ENCODE results near the gene SLC43A3. TPM values are rescaled to one million over a fixed set of nuclear protein-coding genes. Genes with fewer than 3 reads are reported as not detected.
"Not testable (repeated sequence)": the region's sequence is repeated elsewhere in the genome, so short reads cannot be mapped to it uniquely, and the experiment has no call there.

SLC43A3 gene
- total RNA-seq, 1 experiment from 2014 or later, result 127 TPM

GRCh38 chr11:57457643-57458023 lies 30.7 kb upstream of the SLC43A3 start:
- H3K27ac Mint-ChIP-seq (ENCODE audit: unreplicated experiment), result no peak overlapping the region

GRCh38 chr11:57456960-57457642 lies 30.2 kb upstream of the SLC43A3 start:
- TF ChIP-seq CTCF (IDR thresholded peaks at IDR 0.05; ENCODE audit: unreplicated experiment), result peak; percentile 96
- no peak overlapping the region for H3K27ac Mint-ChIP-seq (ENCODE audit: unreplicated experiment)
- H3K27me3 Mint-ChIP-seq (ENCODE audit: unreplicated experiment), result peaks cover 42% of the 10 kb centered on the region
- peaks cover 43% of the 10 kb centered on the region for H3K4me1 Mint-ChIP-seq (ENCODE audit: low read depth, unreplicated experiment)
- no peaks in the 10 kb centered on the region for H3K9me3 Mint-ChIP-seq (ENCODE audit: low read depth, unreplicated experiment)
- peak; percentile 88 for DNase-seq
- CTCF ChIA-PET, result interaction anchor here (0.6 to 2.7 kb wide), 7 partner anchors 17 to 184 kb away, joined by 3 to 16 read pairs (median 4); partner anchors contain the start of gene SLC43A1
- intact Hi-C loops (cut with micrococcal nuclease; ENCODE audit: unreplicated experiment), result loop anchor here (5.0 kb wide), 1 partner anchor 110 kb away; no protein-coding TSS in a partner anchor
- peaks cover 17% of the 10 kb centered on the region for H3K36me3 Mint-ChIP-seq (ENCODE audit: insufficient read depth, unreplicated experiment)
- BruUV-seq (replicated peaks), result no TSS peak
- H3K4me3 Mint-ChIP-seq (ENCODE audit: low read depth, unreplicated experiment), result peak overlapping the region; percentile 9

More at GRCh38 chr11:57457643-57458023, 30.7 kb upstream of the SLC43A3 start:
- H3K4me1 Mint-ChIP-seq (ENCODE audit: low read depth, unreplicated experiment), result peaks cover 41% of the 10 kb centered on the region
- no peaks in the 10 kb centered on the region for H3K9me3 Mint-ChIP-seq (ENCODE audit: low read depth, unreplicated experiment)
- peaks cover 17% of the 10 kb centered on the region for H3K36me3 Mint-ChIP-seq (ENCODE audit: insufficient read depth, unreplicated experiment)
- CTCF ChIA-PET, result interaction anchor here (0.6 to 2.7 kb wide), 16 partner anchors 14 to 1150 kb away, joined by 3 to 16 read pairs (median 4); partner anchors contain the start of gene SLC43A1
- no peak for TF ChIP-seq CTCF (IDR thresholded peaks at IDR 0.05; ENCODE audit: unreplicated experiment)
- no TSS peak for BruUV-seq (replicated peaks)
- no peak for DNase-seq
- intact Hi-C loops (cut with micrococcal nuclease; ENCODE audit: unreplicated experiment), result loop anchor here (2.0 to 5.0 kb wide), 3 partner anchors 69 to 183 kb away; no protein-coding TSS in a partner anchor
- peak overlapping the region; percentile 9 for H3K4me3 Mint-ChIP-seq (ENCODE audit: low read depth, unreplicated experiment)
- H3K27me3 Mint-ChIP-seq (ENCODE audit: unreplicated experiment), result peaks cover 47% of the 10 kb centered on the region

GRCh38 chr11:57453543-57454177 lies 26.7 kb upstream of the SLC43A3 start:
- H3K27me3 Mint-ChIP-seq (ENCODE audit: unreplicated experiment), result peaks cover 7% of the 10 kb centered on the region
- no peaks in the 10 kb centered on the region for H3K9me3 Mint-ChIP-seq (ENCODE audit: low read depth, unreplicated experiment)
- TF ChIP-seq CTCF (IDR thresholded peaks at IDR 0.05; ENCODE audit: unreplicated experiment), result no peak
- peaks cover 3% of the 10 kb centered on the region for H3K36me3 Mint-ChIP-seq (ENCODE audit: insufficient read depth, unreplicated experiment)
- no peak for DNase-seq
- no peak overlapping the region for H3K27ac Mint-ChIP-seq (ENCODE audit: unreplicated experiment)
- H3K4me1 Mint-ChIP-seq (ENCODE audit: low read depth, unreplicated experiment), result peaks cover 30% of the 10 kb centered on the region
- intact Hi-C loops (cut with micrococcal nuclease; ENCODE audit: unreplicated experiment), result loop anchor here (1.0 kb wide), 1 partner anchor 77 kb away; the partner anchor contains the start of gene TIMM10
- no peak overlapping the region for H3K4me3 Mint-ChIP-seq (ENCODE audit: low read depth, unreplicated experiment)
- BruUV-seq (replicated peaks), result no TSS peak
- CTCF ChIA-PET, result no interaction called here

- CTCF ChIA-PET, result no interaction called here
- H3K4me1 Mint-ChIP-seq (ENCODE audit: low read depth, unreplicated experiment), result peaks cover 16% of the 10 kb centered on the region
- no peak for TF ChIP-seq CTCF (IDR thresholded peaks at IDR 0.05; ENCODE audit: unreplicated experiment)
- peaks cover 22% of the 10 kb centered on the region for H3K27me3 Mint-ChIP-seq (ENCODE audit: unreplicated experiment)
- H3K9me3 Mint-ChIP-seq (ENCODE audit: low read depth, unreplicated experiment), result no peaks in the 10 kb centered on the region
- H3K27ac Mint-ChIP-seq (ENCODE audit: unreplicated experiment), result no peak overlapping the region
- no peaks in the 10 kb centered on the region for H3K36me3 Mint-ChIP-seq (ENCODE audit: insufficient read depth, unreplicated experiment)
- BruUV-seq (replicated peaks), result no TSS peak
- DNase-seq, result no peak
- intact Hi-C loops (cut with micrococcal nuclease; ENCODE audit: unreplicated experiment), result no loop called here
- no peak overlapping the region for H3K4me3 Mint-ChIP-seq (ENCODE audit: low read depth, unreplicated experiment)
These were observed 19.1 kb upstream of the SLC43A3 start for GRCh38 chr11:57446055-57446454.

GRCh38 chr11:57445122-57445394 lies 18.1 kb upstream of the SLC43A3 start:
- H3K36me3 Mint-ChIP-seq (ENCODE audit: insufficient read depth, unreplicated experiment); H3K27ac Mint-ChIP-seq (ENCODE audit: unreplicated experiment); CTCF ChIA-PET; BruUV-seq (replicated peaks); H3K9me3 Mint-ChIP-seq (ENCODE audit: low read depth, unreplicated experiment); DNase-seq; H3K4me3 Mint-ChIP-seq (ENCODE audit: low read depth, unreplicated experiment); intact Hi-C loops (cut with micrococcal nuclease; ENCODE audit: unreplicated experiment): not testable (repeated sequence)
- Mint-ChIP-seq H3K4me1 (ENCODE audit: low read depth, unreplicated experiment) (peaks cover 21% of the 10 kb centered on the region), H3K27me3 (ENCODE audit: unreplicated experiment) (peaks cover 22% of the 10 kb centered on the region)

Data from Calu3 (cell line).